Smooth muscle cell of the brain vasculature (primary cell): ENCODE results near the gene DLGAP3.
"Not testable (repeated sequence)": the region's sequence is repeated elsewhere in the genome, so short reads cannot be mapped to it uniquely, and the experiment has no call there.

Experiments
- DNase-seq: peaks from one replicate; pipeline ENCODE4 v3.0.0-alpha.2; 2012; ENCODE audit warnings: low read depth, low spot score

Gene DLGAP3, protein sequence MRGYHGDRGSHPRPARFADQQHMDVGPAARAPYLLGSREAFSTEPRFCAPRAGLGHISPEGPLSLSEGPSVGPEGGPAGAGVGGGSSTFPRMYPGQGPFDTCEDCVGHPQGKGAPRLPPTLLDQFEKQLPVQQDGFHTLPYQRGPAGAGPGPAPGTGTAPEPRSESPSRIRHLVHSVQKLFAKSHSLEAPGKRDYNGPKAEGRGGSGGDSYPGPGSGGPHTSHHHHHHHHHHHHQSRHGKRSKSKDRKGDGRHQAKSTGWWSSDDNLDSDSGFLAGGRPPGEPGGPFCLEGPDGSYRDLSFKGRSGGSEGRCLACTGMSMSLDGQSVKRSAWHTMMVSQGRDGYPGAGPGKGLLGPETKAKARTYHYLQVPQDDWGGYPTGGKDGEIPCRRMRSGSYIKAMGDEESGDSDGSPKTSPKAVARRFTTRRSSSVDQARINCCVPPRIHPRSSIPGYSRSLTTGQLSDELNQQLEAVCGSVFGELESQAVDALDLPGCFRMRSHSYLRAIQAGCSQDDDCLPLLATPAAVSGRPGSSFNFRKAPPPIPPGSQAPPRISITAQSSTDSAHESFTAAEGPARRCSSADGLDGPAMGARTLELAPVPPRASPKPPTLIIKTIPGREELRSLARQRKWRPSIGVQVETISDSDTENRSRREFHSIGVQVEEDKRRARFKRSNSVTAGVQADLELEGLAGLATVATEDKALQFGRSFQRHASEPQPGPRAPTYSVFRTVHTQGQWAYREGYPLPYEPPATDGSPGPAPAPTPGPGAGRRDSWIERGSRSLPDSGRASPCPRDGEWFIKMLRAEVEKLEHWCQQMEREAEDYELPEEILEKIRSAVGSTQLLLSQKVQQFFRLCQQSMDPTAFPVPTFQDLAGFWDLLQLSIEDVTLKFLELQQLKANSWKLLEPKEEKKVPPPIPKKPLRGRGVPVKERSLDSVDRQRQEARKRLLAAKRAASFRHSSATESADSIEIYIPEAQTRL

DNA sequence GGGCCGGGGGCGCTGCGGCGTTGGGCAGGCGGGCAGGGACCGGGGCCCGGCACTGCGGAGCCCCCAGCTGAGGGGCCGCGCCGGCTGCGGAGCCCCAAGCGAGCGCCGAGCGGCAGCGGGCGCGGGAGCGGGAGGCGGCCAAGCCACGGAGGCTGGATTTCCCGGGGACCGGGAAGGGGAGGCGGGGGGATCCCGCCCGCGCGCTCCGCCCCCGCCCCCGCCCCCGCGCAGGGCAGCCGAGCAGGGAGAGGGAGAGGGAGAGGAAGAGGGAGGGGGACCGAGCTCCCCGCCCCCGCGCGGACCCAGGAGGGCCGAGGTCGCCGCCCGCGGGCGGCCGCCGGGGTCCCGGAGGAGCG, at the start of gene DLGAP3:
TSS of gene DLGAP3 (minus strand) at position 154 of the 356 bp plus-strand sequence. CDS start 24,267 bp downstream, outside the sequence.
- no peak for DNase-seq

DNA sequence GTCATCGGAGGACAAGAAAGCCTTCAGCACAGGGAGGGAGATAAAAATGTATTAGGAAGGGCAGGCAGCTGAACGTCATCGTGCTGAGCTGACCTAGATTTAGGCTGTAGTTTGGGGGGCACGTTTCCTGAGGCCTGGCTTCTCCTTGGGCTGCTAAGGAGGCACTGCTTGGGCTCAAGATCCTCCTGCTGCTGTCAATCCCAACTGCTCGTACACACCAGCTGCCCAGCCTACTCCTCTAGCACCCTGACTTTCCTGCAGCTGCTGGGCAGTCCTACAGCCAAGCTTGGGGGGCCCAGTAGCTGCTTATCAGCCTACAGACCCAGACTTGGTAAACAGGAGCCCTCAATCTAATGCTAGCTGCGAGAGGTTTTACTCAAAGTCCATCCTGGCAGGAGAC, 49.5 kb upstream of the DLGAP3 start:
- DNase-seq, result no peak

DNA sequence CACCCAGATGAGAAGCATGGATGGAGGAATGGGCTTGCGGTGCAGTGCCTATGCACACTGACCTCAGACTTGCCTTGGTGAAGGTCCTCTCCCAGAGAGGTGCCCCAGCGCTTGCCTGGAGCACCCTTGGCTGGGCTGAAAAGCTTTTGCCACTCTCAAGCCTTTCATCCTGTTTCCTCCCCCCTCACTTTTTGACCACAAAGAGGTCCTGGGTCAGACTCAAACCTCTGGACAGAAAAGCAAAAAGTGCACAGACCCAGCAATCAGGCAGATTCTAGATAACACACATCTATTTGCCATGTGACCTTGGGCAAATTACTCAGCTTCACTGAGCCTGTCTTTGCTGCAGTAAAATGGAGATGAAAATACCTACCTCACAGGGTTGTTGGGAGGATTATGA, 48.4 kb upstream of the DLGAP3 start:
- DNase-seq, result no peak

DNA sequence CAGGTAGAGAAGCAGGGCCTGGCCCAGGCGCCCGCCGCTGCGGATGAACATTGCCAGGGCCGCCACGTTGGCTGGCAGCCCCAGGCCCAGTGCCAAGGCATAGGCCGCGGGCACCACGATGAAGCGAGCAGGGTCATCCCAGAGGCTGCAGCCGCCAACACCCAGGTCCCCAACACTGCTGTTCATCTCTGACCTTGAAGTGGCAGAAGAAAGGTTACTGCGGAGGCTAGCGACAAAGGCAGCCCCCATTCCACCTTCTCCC, 47.7 kb upstream of the DLGAP3 start:
- DNase-seq, result no peak

DNA sequence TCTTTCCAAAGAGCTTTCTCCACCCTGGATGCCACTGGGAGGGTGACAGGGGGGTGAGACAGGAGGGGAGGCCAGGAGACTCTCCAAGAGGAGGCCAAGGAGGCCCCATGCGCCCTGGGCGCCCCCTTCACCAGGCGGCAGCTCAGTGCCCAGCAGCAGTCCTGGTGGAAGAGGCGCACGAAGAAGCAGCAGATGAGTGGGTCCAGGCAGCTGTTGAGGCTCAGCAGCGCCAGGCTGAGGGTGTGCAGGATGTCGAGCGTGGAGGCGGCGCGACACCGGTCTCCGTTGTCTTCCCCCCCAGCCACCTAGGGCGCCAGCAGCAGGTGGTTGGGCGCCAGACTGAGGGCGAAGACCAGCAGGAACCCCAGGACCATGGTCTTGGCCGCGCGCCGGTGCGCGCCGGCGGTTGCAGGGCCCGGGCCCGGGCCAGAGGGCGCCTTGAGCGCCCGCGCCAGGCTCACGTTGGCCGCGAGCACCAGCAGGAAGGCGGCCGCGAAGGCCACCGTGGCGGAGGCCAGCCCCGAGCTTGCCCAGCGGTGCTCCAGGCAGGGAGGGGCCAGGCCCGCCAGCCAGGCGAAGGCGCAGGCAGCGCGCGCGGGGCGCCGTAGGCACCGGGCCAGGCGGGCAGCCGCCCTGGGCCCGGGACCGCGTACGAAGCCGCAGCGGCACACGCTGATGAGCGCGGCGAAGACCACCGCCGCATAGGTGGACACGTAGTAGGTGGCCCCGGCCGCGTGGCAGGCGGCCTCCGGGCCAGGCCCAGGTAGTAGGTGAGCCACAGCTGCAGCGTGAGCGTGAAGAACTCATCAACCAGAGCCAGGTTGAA, 47.1 kb upstream of the DLGAP3 start:
- DNase-seq, result no peak

DNA sequence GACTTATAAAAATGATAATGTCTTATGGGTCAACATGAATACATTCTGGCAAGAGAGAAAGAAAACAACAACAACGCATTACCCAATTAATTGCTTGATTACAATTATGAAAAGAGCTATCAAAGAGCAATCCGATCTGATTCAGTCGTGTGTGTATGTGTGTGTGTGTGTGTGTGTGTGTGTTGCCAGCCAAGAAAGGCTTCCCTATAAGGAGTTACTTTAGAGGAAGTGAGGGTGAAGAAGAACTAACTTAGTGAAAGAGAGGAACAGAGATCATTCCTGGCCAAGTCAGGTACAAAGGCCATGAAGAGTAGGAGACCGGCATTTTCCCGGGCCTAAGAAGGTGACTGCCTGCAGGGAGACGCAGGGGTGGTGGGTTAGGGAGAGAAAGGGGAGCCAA, 46.3 kb upstream of the DLGAP3 start:
- no peak for DNase-seq

DNA sequence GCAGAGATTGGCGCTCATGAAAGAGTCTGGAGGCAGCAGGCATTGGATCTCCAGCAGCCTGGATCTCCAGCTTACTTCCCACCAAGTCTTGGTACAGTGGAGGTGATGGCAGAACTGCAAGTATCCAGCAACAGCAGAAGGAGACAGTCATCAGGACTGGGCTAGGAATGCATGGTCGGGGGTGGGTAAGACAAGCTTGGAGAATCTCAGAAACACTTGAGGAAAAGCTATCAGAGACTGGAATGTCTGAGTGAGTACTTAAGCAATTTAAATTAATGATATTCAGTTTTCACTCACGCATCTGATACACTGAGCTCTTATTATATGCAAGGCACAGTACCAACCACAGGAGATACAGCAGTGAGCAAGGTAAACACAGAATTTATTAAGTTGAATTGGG, 45.9 kb upstream of the DLGAP3 start:
- no peak for DNase-seq

DNA sequence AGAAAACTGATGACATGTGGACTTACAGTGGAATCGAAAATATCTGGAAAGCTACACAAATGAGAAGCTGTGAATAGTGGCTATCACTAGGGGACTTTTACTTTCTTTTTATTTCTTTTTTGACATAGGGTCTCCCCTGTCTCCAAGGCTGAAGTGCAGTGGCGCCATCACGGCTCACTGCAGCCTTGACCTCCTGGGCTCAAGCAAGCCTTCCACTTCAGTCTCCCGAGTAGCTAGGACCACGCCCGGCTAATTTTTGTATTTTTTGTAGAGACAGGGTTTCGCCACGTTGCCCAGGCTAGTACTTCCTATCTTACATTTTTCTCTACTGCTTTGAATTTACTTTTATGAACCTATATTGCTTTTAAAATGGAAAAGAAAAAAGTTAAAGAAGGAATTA, 45.2 kb upstream of the DLGAP3 start:
- no peak for DNase-seq

DNA sequence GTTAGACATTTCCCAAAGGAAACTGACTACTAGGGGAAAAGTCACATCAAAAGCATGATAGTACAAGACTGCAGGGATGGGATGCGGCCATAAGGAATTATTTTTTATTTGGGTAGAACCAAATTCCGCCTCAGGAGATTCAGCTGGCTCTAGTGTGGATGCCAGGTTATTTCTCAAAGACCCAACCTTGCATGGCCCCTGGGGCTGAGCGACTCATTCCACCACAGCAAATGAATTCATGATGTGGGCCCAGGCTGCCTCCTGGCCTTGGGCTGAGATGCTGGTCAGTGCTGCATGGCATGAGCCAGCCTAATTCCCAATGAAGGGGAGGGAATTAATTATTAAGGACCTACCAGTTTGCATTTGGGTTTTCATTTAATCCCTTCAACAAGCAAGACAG, 43.9 kb upstream of the DLGAP3 start:
- DNase-seq, result no peak

DNA sequence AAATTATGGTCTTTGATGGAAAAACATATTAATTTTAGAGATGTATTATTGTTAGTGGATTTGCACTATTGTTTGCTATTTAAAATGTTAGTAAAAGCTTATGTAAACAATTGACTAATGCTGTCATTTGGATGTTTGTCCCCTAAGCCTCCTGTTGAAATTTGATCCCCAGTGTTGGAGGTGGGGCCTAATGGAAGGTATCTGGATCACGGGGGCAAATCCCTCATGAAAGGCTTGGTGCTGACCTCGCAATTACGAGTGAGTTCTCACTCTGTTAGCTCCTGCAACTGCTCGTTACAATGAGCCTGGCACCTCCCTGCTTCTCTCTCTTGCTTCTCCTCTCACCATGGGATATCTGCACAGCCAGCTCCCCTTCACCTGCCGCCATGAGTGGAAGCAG, 41.4 kb upstream of the DLGAP3 start:
- no peak for DNase-seq

DNA sequence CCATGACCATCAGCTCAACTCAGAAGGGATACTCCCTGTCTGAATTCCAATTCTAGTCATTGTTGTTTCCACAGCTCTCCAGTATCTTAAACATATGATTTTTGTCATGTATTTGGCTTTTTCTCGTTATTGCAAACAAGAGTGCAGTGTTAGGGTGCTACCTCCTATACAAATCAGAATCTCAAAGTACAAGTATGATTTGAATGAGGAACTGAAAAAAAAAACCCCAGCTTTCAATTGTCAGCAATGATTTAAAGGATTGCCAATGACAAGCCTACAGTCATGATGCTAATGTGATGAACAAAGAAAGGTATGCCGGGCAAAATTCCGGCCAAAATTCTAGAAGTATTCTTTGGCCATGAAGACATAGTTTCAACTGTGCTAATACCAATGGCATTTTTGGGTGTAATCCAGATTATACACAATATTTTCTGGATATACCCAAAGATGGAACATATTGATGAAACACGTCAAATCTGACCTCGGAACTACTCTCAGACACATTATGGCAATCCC, 40.8 kb upstream of the DLGAP3 start:
- DNase-seq, result no peak

DNA sequence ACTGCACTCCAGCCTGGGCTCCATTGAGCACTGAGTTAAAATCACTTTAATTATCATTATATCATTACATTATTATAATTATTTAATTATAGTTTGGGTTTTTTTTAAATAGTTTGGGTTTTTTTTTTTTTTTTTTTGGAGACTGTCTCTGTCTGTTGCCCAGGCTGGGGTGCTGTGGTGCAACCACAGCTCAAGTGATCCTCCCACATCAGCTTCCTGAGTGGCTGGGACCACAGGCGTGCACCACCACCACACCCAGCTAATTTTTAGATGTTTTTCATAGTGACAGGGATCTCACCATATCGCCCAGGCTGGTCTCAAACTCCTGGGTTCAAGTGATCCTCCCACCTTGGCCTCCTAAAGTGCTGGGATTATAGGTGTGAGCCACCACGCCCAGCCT, 38.8 kb upstream of the DLGAP3 start:
- not testable (repeated sequence) for DNase-seq

DNA sequence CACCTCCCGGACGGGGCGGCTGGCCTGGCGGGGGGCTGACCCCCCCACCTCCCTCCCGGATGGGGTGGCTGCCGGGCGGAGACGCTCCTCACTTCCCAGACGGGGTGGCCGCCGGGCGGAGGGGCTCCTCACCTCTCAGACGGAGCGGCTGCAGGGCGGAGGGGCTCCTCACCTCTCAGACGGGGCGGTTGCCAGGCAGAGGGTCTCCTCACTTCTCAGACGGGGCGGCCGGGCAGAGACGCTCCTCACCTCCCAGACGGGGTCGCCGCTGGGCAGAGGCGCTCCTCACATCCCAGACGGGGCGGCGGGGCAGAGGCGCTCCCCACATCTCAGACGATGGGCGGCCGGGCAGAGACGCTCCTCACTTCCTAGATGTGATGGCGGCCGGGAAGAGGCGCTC, 38.2 kb upstream of the DLGAP3 start:
- DNase-seq, result not testable (repeated sequence)

DNA sequence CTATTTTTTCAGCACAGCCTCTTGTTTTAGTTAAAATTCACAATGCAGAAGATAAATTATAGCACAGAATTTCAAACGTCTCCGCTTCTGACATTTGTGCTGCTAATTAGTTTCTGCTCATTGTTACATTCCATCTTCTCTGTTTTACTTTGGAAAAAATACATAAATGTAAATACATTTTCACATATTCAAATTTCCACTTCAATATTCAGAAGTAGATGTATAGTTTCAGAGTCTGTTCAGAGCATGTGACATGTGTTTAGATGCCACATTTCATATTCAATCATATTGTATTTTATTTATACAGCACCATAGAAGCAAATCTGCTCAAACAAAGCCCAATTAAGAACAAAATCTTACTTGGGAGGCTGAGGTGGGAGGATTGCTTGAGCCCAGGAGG, 36.1 kb upstream of the DLGAP3 start:
- no peak for DNase-seq

DNA sequence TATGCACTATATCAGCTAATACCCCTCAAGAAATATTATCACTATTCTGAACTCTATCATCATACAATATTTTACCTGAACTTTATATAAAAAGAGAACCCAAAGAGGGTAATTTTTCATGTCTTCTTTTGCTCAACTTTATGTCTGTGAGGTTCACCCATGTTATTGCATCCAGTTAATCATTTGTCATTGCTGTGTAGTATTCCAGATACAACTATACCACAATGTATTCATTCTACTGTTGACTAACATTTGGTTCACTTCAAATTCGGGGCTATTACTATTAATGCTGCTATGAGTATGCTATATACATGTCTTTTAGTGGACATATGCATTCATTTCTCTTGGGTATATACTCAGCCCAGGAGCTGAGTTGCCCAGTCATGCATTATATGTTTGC, 21.0 kb upstream of the DLGAP3 start:
- no peak for DNase-seq

DNA sequence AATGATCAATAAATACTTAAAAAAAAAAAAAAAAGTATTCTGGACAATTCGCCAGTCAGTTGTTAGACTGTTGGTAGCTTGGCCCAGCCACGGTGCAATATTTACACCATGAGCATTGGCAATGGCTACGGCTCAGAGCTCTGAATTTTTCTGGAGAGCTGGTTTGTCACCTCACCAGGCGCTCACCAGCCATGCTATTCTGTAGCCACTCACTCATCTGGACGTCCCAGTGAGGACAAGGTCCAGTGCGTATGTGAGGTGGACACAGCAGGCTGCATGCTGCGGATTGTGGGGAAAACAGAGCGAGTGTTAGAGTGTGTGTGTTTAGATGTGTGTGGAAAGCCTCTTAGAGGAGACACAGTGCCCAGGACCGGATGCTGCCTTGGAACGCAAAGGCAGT, 19.3 kb upstream of the DLGAP3 start:
- not testable (repeated sequence) for DNase-seq

DNA sequence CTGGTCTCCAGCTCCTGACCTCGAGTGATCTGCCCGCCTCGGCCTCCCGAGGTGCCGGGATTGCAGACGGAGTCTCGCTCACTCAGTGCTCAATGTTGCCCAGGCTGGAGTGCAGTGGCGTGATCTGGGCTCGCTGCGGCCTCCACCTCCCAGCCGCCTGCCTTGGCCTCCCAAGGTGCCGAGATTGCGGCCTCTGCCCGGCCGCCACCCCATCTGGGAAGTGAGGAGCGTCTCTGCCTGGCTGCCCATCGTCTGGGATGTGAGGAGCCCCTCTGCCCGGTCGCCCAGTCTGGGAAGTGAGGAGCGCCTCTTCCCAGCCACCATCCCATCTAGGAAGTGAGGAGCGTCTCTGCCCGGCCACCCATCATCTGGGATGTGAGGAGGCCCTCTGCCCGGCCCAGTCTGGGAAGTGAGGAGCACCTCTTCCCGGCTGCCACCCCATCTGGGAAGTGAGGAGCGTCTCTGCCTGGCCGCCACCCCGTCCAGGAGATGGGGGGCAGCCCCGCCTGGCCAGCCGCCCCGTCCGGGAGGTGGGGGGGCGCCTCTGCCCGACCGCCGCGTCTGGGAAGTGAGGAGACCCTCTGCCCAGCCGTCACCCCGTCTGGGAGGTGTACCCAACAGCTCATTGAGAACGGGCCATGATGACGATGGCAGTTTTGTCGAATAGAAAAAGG, 18.3 kb upstream of the DLGAP3 start:
- not testable (repeated sequence) for DNase-seq

DNA sequence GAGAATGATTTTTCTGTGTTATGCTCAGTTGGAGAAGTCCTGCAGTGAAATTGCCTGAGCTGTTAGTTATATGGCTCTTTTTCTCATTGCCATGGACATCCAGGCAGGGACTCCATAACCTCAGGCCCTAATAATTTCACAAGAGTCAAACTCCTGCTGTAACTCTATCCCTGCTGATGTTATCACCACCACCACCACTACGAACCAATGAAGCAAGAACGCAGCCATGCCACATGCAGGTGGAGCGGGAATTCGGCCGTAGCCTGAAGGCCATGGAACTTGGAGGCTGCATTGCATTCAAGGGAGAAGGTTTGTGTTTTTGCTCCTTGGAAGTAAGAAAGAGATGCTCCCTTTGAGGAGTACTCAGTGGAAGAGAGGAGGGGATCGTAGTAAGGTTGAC, 16.8 kb upstream of the DLGAP3 start:
- no peak for DNase-seq

DNA sequence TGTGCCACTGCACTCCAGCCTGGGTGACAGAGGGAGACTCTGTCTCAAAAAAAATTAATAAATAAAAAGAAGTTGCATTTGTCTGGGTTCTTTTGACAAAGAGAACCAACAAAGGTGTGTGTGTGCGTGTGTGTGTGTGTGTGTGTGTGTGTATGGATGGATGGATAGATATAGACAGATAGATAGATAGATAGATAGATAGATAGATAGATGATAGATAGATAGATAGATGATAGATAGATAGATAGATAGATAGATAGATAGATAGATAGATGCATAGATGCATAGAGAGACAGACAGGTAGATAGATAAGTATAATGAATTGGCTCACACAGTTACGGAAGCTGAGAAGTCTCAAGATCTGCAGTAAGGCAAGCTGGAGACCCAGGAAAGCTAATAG, 12.3 kb upstream of the DLGAP3 start:
- DNase-seq, result not testable (repeated sequence)

DNA sequence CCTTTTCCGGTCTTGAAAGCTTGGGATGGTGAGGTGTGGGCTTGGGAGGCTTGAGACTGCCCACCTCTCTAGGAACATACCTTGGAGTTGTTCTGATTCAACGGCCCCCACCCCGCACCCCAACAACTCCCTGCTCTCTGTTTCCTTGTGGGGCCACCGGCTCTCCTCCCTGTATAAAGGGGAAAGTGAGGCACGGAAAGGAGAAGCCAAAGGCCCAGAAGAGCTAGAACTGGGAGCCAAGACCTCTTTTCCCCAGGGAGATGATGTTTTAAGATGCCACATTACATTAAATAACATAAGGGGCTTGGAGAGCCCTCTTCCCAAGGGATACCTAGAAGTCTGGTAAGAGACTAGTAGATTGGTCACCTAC, 1.2 kb upstream of the DLGAP3 start:
- no peak for DNase-seq
